OCI-LY1 (cell line): ENCODE results near the gene HTRA3.

Source experiments
- EZH2 ChIP-seq: fragments of 200-600 bp; sonication (generic), shearing (Covaris generic); IDR thresholded peaks from 2 replicates; pipeline ENCODE4 v1.8.0; 2017; ENCODE audit warnings: borderline replicate concordance, mixed run types, mild to moderate bottlenecking, antibody characterized with exemption, low read length, moderate library complexity, mixed read lengths
- TF ChIP-seq, protein P1 (sequence below): fragments of 200-600 bp; sonication (generic), shearing (Covaris generic); IDR thresholded peaks from 2 replicates; pipeline ENCODE4 v1.5.1; 2017; ENCODE audit warnings: mild to moderate bottlenecking, antibody characterized with exemption, low read length, moderate library complexity, mixed read lengths

GRCh38 chr4:8333726-8334460 is 64.3 kb downstream of the HTRA3 start:
- no peak for TF ChIP-seq EZH2
- TF ChIP-seq, protein P1, sequence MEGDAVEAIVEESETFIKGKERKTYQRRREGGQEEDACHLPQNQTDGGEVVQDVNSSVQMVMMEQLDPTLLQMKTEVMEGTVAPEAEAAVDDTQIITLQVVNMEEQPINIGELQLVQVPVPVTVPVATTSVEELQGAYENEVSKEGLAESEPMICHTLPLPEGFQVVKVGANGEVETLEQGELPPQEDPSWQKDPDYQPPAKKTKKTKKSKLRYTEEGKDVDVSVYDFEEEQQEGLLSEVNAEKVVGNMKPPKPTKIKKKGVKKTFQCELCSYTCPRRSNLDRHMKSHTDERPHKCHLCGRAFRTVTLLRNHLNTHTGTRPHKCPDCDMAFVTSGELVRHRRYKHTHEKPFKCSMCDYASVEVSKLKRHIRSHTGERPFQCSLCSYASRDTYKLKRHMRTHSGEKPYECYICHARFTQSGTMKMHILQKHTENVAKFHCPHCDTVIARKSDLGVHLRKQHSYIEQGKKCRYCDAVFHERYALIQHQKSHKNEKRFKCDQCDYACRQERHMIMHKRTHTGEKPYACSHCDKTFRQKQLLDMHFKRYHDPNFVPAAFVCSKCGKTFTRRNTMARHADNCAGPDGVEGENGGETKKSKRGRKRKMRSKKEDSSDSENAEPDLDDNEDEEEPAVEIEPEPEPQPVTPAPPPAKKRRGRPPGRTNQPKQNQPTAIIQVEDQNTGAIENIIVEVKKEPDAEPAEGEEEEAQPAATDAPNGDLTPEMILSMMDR, result no peak
